HL-60 (cell line): ENCODE measurements around the gene ACAA1.

Source experiments
- DNase-seq, 2 experiments: peaks; one replicate each; pipeline ENCODE4 v3.0.0-alpha.2; 2010 to 2020; ENCODE audit warnings: low read depth in 1 of 2, low spot score in 1 of 2
- H3K27ac ChIP-seq: fragments of 250-450 bp; sonication (Bioruptor Pico); replicated peaks from 2 replicates; pipeline ENCODE4 v1.5.1; 2020; ENCODE audit warnings: mild to moderate bottlenecking, moderate library complexity
- H3K27me3 ChIP-seq: fragments of 250-450 bp; sonication (Bioruptor Pico); 2 replicates; pipeline ENCODE4 v1.5.1; 2021; ENCODE audit warnings: mild to moderate bottlenecking, moderate library complexity; ENCODE audit not compliant: insufficient read depth, poor library complexity, severe bottlenecking
- H3K4me3 ChIP-seq: replicated peaks from 2 replicates; pipeline ENCODE4 v1.5.1; 2011; ENCODE audit warnings: mild to moderate bottlenecking, control low read depth, low read length; ENCODE audit not compliant: insufficient read depth
- CTCF ChIP-seq: IDR thresholded peaks from one replicate; pipeline ENCODE4 v1.5.1; 2011; ENCODE audit warnings: low read length, control low read depth, inconsistent platforms; ENCODE audit not compliant: insufficient read depth
- GABPA ChIP-seq: IDR thresholded peaks from 2 replicates; pipeline ENCODE4 v1.6.1; 2012; ENCODE audit warnings: low read depth
- POLR2AphosphoS5 ChIP-seq: IDR thresholded peaks from 2 replicates; pipeline ENCODE4 v1.6.1; 2012; ENCODE audit warnings: low read depth
- REST ChIP-seq: IDR thresholded peaks from 2 replicates; pipeline ENCODE4 v1.6.1; 2012; ENCODE audit warnings: low read depth; ENCODE audit not compliant: insufficient replicate concordance
- SPI1 ChIP-seq: IDR thresholded peaks from 2 replicates; pipeline ENCODE4 v1.6.1; 2012; ENCODE audit warnings: low read depth, mild to moderate bottlenecking, borderline replicate concordance

Gene ACAA1

GRCh38 chr3:38097446-38098375 lies 39.2 kb downstream of the ACAA1 start:
- TF ChIP-seq SPI1, result no peak
- TF ChIP-seq CTCF, result no peak
- TF ChIP-seq REST, result no peak
- TF ChIP-seq POLR2AphosphoS5, result no peak
- TF ChIP-seq GABPA, result no peak
- Histone ChIP-seq H3K27me3 (no peaks in the 10 kb centered on the region), H3K27ac (no peak overlapping the region), H3K4me3 (no peak overlapping the region)
- no peak for DNase-seq

- TF ChIP-seq CTCF (no peak), GABPA (no peak), REST (no peak), POLR2AphosphoS5 (no peak), SPI1 (no peak)
- Histone ChIP-seq H3K4me3 (no peak overlapping the region), H3K27me3 (peaks cover 2% of the 10 kb centered on the region), H3K27ac (no peak overlapping the region)
- no peak for DNase-seq
These were observed 41.1 kb downstream of the ACAA1 start for GRCh38 chr3:38095669-38096483.

GRCh38 chr3:38094999-38095398 lies 41.9 kb downstream of the ACAA1 start:
- no peak for TF ChIP-seq CTCF
- no peak overlapping the region for H3K27ac ChIP-seq
- H3K27me3 ChIP-seq, result peaks cover 2% of the 10 kb centered on the region

More at GRCh38 chr3:38094999-38095398, 41.9 kb downstream of the ACAA1 start:
- DNase-seq, result no peak
- H3K4me3 ChIP-seq, result no peak overlapping the region
